HG02870 (cell line): ENCODE measurements around the gene KIAA1191.
"Not testable (repeated sequence)": the region's sequence is repeated elsewhere in the genome, so short reads cannot be mapped to it uniquely, and the experiment has no call there.

Source experiments
- ATAC-seq: cut with Tn5 transposase; IDR thresholded peaks from one replicate; pipeline ENCODE4 v1.9.1; 2021; ENCODE audit warnings: mild to moderate bottlenecking, moderate library complexity; ENCODE audit not compliant: unreplicated experiment

Gene KIAA1191, protein sequence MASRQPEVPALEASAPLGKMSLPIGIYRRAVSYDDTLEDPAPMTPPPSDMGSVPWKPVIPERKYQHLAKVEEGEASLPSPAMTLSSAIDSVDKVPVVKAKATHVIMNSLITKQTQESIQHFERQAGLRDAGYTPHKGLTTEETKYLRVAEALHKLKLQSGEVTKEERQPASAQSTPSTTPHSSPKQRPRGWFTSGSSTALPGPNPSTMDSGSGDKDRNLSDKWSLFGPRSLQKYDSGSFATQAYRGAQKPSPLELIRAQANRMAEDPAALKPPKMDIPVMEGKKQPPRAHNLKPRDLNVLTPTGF

DNA sequence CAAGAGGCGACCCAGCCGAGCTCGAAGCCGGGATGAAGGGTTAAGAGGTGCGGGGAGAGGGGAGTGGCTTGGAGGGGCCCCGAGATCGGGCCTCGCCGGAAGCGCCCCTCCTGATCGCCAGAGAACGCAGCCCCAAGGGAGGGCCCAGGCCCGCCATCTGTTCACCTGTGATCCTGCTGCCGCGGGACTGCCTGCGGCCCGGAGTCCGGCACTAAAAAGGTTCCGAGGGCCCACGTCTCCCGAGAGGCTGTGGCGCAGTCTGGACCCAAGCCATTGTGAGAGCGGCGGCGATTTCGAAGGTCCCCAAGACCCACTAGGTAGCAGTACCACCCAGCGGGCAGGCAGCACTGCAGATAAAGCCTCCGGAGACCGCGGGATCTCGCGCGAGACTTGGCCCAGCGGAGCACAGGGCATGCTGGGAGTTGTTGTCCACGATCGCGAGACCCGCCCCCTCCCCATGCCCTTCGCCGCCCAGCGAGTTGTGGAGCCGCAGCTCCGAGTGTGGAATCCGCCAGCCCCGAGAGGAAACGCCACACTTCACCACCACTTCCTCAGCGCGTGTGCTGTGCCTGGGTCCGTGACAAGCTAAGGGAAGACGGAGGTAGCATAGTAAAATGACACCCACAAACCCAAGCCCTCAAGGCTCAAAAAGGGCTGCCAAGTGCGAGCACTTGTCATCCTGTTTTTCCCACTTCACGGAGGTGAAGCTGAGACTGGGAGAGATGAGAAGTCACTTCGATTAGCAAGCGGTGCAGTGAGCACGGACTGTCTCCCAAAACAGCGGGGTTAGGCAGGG lies at the start of gene KIAA1191:
TSS of gene KIAA1191 (minus strand) at position 328 of the 796 bp plus-strand sequence. CDS start 2,256 bp downstream, outside the sequence.
- ATAC-seq = peak; percentile 80

DNA sequence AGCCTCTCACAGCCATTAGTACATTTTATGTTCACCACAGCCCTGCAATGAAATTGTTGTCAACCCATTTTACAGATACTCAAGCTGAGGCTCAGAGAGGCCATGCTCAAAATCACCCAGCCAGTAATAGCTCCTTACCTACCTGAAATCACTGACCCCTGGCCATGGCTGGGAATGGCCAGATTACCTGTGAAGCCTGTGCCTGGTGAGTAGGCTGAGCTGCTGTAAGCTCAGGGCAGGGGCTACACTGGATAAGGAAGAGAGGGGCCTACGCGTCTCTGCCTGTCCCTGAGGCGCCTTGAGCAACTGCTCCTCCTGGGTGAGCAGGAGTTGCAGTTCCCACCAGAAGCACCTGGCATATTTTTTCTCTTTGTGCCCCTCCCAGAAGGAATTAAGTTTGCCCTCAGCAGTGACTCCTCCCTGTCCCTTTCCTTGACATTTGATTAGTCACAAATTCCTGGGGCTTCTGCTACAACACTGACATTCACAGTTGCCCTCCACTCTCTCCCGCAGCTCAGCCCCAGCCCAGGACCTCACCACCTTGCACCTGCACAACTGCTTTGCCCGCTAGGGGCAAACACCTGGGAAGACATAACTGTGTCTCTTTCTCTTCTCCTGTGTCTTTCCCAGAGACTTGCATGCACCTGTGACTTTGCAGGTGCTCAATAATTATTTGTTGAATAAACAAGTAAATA lies 49.1 kb upstream of the KIAA1191 start:
- no peak for ATAC-seq

DNA sequence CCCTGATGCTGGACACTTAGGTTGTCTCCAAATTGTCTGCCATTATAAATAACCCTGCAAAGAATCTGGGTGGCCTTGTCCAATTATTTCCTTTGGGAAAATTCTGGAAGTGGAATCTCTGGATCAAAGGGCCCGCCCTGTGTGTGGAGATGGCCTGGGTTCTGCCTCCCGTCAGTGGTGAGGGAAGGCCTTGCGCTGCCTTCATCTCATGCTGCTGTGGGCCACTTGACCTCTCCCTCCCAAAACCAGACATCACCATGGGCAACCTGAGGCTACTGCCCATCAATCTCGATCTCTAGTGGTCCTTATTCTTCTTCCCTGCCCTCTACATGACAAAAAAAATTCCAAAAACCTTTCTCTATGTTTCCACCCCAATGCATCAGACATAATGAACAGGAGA lies 48.2 kb upstream of the KIAA1191 start:
- ATAC-seq = no peak

DNA sequence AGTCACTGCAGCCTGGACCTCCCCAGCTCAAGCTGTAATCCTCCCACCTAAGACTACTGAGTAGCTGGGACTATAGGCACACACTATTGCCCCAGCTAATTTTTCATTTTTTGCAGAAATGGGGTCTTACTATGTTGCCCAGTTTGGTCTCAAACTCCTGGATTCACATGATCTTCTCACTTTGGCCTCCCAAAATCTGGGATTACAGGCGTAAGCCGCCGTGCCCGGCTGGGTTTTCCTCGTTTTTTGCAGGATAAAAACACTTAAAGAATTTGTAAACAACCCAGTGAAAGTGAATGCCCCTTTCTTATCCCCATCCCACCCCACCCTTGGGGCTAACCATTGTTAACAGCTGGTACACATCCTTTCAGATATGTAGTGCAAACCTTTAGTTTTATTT lies 47.0 kb upstream of the KIAA1191 start:
- no peak for ATAC-seq

DNA sequence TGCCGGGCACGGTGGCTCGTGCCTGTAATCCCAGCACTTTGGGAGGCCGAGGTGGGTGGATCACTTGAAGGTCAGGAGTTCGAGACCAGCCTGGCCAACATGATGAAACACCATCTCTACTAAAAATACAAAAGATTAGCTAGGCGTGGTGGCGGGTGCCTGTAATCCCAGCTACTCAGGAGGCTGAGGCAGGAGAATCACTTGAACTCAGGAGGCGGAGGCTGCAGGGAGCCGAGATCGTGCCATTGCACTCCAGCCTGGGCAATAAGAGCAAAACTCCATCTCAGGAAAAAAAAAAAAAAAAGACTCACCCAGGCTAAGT lies 46.6 kb upstream of the KIAA1191 start:
- not testable (repeated sequence) for ATAC-seq

DNA sequence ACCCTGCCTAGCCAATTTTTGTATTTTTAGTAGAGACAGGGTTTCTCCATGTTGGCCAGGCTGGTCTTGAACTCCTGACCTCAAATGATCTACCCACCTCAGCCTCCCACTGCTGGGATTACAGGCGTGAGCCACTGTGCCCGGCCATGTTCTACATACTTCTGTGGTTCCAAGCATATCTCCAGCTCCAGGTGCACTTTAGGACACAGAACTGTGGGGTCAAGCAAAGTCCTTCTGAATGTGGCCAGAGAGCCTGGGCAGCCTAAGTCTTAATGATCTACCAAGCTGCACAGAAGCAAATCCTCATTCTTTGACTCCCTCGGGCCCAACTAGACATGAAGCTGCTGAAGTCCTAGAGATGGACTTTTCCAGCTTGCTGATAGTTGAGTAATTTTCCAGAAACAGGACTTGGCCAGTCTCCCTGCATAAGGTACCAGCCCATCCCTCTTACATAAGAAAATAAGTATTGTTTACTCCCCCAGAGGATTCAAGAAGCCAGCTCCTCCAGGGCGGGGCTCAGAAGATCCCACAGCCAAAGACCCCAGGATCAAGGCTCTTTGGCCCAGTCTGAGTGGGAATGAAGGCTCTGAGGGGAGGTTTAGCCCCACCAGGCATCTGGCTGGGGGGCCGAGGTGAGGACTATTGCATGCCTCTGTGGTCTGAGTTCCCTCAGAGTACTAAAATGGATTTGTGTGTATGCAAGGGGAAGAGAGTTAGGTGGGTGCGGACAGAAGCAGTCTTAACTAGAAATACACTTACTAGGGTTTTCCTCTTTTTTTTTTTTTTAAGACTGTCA lies 46.1 kb upstream of the KIAA1191 start:
- no peak for ATAC-seq

DNA sequence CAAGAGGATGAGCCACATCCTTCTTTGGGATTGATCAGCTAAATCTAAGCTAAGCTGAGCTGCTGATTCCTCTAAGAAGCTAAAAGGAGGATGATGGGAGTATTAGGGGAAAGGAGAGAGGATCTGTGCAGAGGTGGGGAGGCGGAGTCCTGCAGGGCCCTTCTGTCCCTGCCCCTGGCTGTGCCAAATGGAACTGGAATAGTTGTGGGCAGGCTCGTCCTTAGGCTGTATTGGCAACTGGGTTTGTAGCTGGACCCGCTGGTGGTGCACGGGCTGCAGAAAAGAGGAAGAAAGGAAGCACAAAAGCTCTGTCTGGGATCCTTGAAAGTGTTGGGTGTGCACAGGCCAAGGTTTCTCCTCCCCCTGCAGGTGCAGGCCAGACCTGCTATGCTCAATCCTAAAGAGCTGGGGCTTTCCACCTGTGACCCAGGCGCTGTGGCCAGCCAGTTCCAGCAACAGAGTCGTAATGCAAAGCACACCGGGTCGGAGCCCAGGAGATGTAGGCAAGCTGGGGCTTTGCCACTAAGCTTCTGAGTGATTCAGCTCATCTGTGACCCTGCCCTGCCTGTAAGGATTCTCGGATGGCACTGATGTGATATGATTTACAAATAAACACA lies 45.0 kb upstream of the KIAA1191 start:
- ATAC-seq = no peak

DNA sequence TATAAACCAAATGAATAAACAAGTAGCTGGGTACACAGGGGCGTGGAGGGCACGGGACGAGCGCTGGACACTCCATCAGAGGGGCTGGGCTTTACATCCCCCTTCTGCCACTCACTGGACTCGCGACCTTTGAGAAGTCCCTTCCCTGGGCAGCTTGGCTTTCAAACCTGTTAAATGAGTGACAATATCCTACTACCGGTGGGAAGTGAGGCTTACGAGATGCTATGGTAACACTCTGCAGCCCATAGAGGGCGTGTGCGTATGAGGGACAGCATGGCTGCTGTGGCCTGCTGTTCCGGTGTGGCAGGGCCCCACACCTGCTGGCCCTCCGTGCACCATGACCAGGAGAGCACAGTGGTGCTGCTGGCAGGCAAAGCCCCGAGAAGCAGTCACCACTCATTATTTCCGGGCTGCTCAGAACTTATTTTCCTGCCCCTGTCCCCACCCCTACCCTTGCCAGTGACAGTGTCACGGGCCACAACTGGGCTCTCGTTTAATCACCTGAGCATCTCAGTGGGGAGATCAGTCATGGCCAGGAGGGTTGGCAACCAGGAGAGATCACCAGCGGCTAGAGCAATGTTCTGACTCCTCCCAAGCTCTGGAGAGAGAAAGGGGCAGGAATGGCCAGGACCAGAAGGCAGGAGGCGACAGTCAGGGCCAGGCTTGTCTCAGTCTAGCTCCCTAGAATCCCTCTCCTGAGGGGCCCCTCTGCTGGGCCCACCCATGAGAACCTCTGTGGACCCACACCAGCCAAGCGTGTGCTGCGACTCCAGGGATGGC lies 44.3 kb upstream of the KIAA1191 start:
- ATAC-seq = no peak

DNA sequence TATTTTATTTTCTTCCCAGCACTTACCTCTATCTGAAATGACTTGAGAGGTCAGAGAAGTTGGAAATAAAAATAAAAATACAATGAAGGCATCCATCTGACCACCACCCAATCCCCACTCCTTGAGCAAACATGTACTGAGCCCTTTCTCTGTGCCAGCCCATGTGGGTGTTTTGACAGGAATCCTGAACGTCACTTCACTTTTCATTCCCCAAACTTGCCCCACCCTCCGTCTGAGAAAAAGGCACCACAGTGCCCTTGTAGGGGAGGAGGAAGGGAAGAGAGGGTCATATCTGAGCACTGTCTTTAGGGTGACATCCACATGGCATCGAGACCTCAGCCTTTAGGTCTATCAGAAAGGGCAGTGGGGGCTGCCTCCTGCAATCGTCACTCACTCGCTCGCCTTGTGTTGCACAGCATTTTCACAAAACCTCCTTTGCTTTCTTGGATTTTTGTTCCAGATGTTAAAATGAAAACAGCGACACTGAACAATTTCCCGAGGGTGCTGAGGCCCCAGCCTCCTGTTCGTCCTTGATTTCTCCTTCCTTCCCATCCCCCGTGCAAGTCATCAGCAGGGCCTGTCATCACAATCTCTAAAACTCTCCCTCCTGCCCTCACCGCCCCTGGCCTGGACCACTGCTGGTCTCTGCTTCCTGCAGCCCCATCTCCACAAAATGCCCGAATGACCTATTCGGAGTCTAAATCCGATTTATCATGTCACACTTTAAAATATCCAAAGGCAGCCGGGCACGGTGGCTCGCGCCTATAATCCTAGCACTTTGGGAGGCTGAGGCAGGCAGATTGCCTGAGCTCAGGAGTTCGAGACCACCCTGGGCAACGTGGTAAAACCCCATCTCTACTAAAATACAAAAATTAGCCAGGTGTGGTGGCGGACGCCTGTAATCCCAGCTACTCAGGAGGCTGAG lies 40.0 kb upstream of the KIAA1191 start:
- no peak for ATAC-seq

DNA sequence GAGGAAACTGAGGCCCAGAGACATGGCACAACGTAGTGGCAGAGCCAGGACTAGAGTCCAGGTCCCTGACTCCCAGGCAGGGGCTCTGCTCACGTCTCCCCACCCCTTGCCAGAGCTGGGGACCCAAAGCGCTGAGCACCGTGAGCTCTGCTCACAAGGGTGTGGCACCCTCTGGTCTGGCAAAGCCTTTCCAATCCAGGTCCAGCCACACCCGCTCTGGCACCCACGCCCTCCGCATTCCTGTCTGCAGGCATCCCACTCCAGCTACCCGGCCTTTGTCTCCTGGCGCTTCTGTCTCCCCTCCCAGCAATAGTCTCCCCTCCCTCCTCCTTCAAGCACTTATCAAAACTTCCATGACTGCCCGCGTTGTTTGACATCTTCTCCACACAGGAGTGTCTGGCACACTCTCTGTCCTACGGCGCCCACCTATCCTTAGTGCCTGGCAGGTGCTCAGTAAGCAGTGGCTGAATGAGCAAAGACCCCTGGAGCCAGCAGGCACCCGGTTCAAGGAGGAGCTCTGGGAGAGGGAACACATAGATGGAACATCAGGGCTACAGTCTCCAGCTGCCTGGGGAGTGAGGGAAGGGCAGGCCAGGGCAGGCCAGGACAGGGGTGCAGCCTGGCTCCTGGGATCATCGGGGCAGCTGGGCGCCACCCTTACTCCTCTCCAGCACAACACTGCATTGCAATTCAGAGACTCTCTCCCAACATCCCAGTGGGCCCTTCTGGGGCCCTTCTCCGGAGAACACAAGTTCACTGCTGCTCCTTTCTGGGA lies 39.0 kb upstream of the KIAA1191 start:
- no peak for ATAC-seq

DNA sequence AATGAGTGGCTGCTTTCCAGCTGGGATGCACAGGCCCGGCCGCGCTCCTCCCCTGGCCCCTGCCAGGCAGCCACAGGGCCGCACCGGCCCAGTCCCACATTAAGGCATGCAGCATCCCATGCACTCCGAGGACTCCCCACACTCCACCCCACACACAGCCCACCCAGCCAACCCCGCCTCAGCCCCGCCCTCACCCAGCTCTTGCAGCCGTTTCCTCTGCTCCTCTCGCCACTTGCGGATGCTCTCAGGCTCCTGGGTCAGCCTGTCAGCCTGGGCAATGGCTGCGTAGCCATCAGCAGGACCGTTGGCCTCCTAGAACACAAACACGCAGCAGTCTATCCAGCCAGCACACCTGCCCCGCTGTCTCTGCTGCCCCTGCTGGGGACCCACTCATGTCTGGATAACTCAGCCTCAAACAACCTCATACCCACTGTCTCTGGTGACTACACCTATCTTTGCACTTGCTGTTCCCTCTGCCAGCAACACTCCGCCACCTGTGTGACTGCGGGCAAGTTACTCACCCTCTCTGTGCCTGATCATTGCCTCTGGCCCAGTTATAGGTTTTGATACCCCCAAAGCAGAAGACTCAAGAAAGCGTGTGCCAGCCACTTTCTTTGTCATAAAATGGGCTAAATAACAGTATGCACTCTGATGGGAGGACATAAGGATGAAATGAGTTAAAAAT lies 36.3 kb upstream of the KIAA1191 start:
- no peak for ATAC-seq

DNA sequence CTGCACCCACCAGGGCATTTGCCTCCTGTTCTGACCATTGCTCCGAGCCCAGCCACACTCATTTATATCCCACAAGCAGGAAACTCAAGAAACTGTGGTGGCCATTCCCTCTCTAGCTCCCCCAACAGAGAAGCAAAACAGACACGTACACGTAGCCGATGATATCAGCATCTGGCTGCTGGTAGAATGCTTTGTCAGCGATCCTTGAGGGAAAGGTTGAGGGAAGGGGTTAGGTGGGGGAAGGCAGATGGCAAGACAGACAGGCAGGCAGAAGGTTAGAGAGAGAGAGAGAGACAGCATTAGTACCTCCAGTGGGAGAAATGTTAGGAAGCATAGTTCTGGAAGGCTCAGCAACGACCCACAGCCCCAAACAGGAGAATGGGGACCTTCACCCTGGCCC lies 34.8 kb upstream of the KIAA1191 start:
- no peak for ATAC-seq

DNA sequence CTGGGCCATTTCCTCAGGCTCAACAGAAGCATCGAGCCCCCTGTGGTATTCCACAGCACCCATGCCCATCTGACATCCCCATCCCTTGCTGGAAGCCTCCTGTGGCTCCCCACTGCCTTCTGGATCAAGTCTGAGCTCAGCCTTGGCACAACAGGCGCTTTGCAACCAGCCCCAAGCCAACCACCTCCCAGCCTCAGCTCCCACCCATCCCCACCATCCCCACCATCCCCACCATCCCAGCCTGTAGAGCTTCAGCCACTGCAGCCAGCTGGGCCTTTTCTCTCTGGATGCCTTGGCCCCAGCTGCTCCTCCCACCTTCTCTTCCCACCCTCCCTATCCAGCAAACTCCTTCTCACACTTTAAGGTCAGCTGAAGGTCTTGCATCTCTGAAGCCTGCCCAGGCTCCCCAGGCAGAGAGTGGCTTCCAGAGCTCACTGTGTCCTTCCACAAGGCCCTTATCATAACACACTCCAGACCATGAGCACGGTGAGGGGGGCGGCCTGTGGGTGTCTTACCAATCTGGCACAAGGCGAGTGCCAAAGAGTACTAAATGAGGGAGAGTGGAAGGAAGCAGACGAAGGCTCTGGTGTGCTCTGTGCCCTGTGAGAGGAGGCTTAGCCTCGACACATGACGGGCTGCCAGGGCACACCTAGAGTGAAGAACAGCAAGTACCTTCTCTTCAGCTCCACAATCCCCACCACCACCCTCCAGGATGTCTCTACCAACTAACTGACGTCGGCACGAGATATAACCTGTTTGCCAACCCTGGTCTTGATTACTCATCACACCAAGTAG lies 33.5 kb upstream of the KIAA1191 start:
- ATAC-seq = no peak

DNA sequence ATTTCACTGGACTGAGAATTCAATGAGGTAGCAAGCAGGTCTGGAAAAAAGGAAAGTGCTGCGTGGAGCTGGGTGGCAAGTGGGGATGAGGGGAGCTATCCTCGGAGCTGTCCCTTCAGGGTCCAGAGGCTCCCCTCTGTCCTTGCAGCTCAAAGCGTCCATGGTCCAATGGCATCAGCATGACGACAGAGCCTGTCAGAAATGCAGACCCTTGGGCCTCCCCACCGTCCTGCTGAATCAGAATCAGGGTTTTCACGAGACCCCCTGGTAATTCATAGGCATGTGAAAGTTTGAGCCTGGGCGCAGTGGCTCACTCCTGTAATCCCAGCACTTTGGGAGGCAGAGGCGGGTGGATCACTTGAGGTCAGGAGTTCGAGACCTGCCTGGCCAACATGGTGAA lies 32.5 kb upstream of the KIAA1191 start:
- ATAC-seq = no peak

DNA sequence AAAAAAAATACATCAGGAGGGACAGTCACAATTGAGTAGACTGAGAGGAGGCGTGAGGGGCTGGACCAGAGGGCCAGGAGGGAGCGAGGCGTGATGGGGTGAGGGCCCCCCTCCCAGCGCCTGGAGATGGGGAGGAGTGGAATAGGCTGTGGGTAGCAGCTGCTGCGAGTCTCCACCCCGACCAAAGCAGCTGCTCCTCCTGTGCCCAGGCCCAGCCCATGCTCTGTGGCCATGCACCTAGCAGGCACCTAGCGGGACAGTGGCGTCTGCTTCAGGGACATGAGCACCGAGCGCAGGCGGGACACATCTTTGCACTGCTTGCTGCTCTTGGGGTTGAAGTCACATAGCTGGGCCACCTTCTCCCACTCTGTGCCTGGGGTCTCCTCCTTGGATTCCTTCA lies 31.0 kb upstream of the KIAA1191 start:
- no peak for ATAC-seq

DNA sequence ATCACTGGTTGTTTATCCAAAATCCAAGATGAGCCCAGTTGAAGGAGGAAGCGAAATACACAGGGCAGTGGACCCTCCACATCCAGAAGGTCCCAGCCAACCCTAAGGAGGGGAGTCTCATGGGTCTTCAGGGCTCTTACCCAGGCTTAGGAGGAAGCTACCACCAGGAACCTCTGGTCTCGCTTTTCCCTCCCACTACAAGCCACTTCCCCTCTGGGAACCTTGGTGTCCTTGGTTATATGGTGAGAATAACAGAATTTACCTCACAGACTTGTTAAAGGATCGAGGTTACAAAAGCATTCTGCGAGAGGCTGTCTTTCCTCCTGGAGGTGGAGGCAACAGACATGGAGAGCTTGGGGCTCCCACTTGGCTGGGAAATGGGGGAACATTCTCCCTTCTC lies 30.4 kb upstream of the KIAA1191 start:
- ATAC-seq = no peak

DNA sequence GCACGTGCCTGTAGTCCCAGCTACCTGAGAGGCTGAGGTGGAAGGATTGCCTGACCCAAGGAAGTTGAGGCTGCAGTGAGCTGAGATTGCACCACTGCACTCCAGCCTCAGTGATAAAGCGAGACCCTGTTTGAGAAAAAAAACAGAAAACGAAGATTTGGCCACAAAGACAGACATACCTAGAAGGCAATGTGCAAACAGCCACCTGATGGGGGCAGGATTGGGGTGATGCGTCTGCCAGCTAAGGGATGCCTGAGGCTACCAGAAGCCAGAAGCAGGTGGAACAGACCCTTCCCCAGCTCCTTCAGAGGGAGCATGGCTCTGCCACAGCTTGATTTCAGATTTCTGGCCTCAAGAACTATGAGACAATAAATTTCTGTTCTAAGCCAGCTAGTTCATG lies 29.9 kb upstream of the KIAA1191 start:
- no peak for ATAC-seq
